Thymus (tissue), 14 donors: ENCODE data around the gene UBQLN1. TPM values are rescaled to one million over a fixed set of nuclear protein-coding genes. Genes with fewer than 3 reads are reported as not detected.
A peak's percentile ranks its signal among the peaks of the same experiment; 100 is the strongest.
"Not testable (repeated sequence)": the region's sequence is repeated elsewhere in the genome, so short reads cannot be mapped to it uniquely, and the experiment has no call there.

ENCODE experiments used
- DNase-seq, 9 donors: peaks; one replicate each; pipeline ENCODE4 v3.0.0-alpha.2; 2013; ENCODE audit warnings: low spot score in 9 of 9, low read depth in 6 of 9, missing footprints in 1 of 9
- H3K27ac ChIP-seq, 2 donors: one replicate each; pipeline ENCODE4 v1.5.1; 2013; ENCODE audit warnings: control low read depth in 1 of 2, low read depth in 1 of 2, low read length in 1 of 2, mild to moderate bottlenecking in 1 of 2, moderate library complexity in 1 of 2
- H3K27me3 ChIP-seq, 2 donors: one replicate each; pipeline ENCODE4 v1.5.1; 2013; ENCODE audit warnings: low read length in 1 of 2; ENCODE audit not compliant: control insufficient read depth in 2 of 2, insufficient read depth in 1 of 2
- H3K36me3 ChIP-seq, 2 donors: one replicate each; pipeline ENCODE4 v1.5.1; 2013; ENCODE audit warnings: low read length in 1 of 2, mild to moderate bottlenecking in 1 of 2, moderate library complexity in 1 of 2; ENCODE audit not compliant: control insufficient read depth in 2 of 2, insufficient read depth in 2 of 2
- H3K4me1 ChIP-seq, 2 donors: one replicate each; pipeline ENCODE4 v1.5.1; 2013; ENCODE audit warnings: low read length in 2 of 2; ENCODE audit not compliant: control insufficient read depth in 2 of 2, insufficient read depth in 2 of 2
- H3K4me3 ChIP-seq, 2 donors: one replicate each; pipeline ENCODE4 v1.5.1; 2013; ENCODE audit warnings: low read length in 2 of 2, control low read depth in 1 of 2, mild to moderate bottlenecking in 1 of 2
- H3K9me3 ChIP-seq, 2 donors: one replicate each; pipeline ENCODE4 v1.5.1; 2013; ENCODE audit warnings: low read length in 1 of 2, mild to moderate bottlenecking in 1 of 2; ENCODE audit not compliant: control insufficient read depth in 2 of 2, insufficient read depth in 1 of 2
- WGBS: extraction: QIAGEN DNeasy Blood & Tissue Kit; methylation state at CpG from one replicate; pipeline ENCODE4 v1.1.7; 2013; 5-methylcytosine and 5-hydroxymethylcytosine counted together
- long read RNA-seq, 10 donors: transcript quantifications; one replicate each; lab custom pipeline, GENCODE V29; 2026
- polyA plus RNA-seq: library from polyadenylated mRNA; stranded (reverse); fragments of 200-250 nt; gene quantifications from one replicate; pipeline ENCODE4 v1.2.3, GENCODE V29; 2013
- total RNA-seq: library from RNA; stranded (reverse); fragments of 120-200 nt; gene quantifications from one replicate; pipeline ENCODE4 v1.2.4, GENCODE V29; 2013
- donor health status: healthy.

Gene UBQLN1
- total RNA-seq (80.6 TPM), polyA plus RNA-seq (52.0 TPM)
- long read RNA-seq, donor 1, full-length matches to known transcripts, result 3 of 3 reads
- long read RNA-seq, donor 1, partial matches to known transcripts, result 0 of 3 reads
- long read RNA-seq, donor 1, other reads (novel, unspliced or antisense), result 0 of 3 reads
- long read RNA-seq, donor 2, result 0 reads
- long read RNA-seq, donor 3, full-length matches to known transcripts, result 23 of 52 reads
- long read RNA-seq, donor 3, partial matches to known transcripts, result 29 of 52 reads
- long read RNA-seq, donor 3, other reads (novel, unspliced or antisense), result 0 of 52 reads
- long read RNA-seq, donor 4, full-length matches to known transcripts, result 20 of 26 reads
- long read RNA-seq, donor 4, partial matches to known transcripts, result 6 of 26 reads
- long read RNA-seq, donor 4, other reads (novel, unspliced or antisense), result 0 of 26 reads
- long read RNA-seq, donor 5, full-length matches to known transcripts, result 38 of 66 reads
- long read RNA-seq, donor 5, partial matches to known transcripts, result 28 of 66 reads
- long read RNA-seq, donor 5, other reads (novel, unspliced or antisense), result 0 of 66 reads
- long read RNA-seq, donor 6, full-length matches to known transcripts, result 35 of 49 reads
- long read RNA-seq, donor 6, partial matches to known transcripts, result 14 of 49 reads
- long read RNA-seq, donor 6, other reads (novel, unspliced or antisense), result 0 of 49 reads
- long read RNA-seq, donor 7, full-length matches to known transcripts, result 31 of 42 reads
- long read RNA-seq, donor 7, partial matches to known transcripts, result 11 of 42 reads
- long read RNA-seq, donor 7, other reads (novel, unspliced or antisense), result 0 of 42 reads
- long read RNA-seq, donor 8, full-length matches to known transcripts, result 6 of 19 reads
- long read RNA-seq, donor 8, partial matches to known transcripts, result 13 of 19 reads
- long read RNA-seq, donor 8, other reads (novel, unspliced or antisense), result 0 of 19 reads
- long read RNA-seq, donor 9, full-length matches to known transcripts, result 24 of 31 reads
- long read RNA-seq, donor 9, partial matches to known transcripts, result 7 of 31 reads
- long read RNA-seq, donor 9, other reads (novel, unspliced or antisense), result 0 of 31 reads
- long read RNA-seq, donor 10, full-length matches to known transcripts, result 10 of 32 reads
- long read RNA-seq, donor 10, partial matches to known transcripts, result 22 of 32 reads
- long read RNA-seq, donor 10, other reads (novel, unspliced or antisense), result 0 of 32 reads

DNA sequence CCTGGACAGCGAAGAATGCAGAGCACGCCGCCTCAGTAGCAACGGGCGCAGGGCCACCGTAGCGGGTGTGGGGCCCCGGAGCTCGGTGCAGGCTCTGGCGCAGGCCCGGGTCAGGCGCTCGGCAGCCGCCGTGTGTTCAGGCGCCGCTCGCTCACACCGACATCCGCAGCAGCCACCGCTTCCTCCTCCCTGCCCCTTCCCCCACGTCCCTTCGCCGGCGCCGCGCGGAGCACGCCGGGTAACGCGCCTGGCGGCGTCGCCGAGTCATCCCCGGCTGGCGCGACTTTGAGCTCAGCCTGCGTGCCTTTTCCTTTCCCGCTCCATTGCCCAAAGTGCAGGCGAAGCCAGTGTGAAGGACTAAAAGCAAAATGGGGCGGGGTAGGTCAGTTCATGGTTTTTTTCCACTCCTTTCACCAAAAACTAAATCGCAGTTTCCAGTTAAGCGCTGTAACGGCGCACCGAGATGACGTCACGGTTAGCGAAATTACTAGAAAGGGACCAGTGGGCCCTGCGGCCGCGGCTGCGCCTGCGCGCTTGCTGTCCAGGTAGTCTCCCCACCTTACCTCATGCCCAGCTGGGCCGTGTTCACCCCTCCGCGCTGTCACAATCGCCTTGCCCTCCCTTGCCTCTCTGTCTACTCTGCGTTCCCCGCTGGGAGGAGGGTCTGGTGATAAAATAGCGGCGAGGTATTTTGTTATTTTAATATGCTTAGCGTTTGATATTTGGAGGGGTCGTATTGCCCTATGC, at the start of gene UBQLN1:
TSS of gene UBQLN1 (minus strand) at position 191 of the 747 bp plus-strand sequence. CDS start 279 bp downstream, outside the sequence.
- H3K27ac ChIP-seq, result peak within 1 kb of the TSS; percentile 99
- peaks cover 4 to 7% of the 10 kb centered on the region in 2 donors for H3K4me1 ChIP-seq
- H3K36me3 ChIP-seq, result no peaks in the 10 kb centered on the region
- no peaks in the 10 kb centered on the region for H3K27me3 ChIP-seq
- DNase-seq, result peak; percentile 87 to 96 (median 89)
- WGBS, result under 1% methylated on average over 67 of the region's 67 CpGs
- no peaks in the 10 kb centered on the region for H3K9me3 ChIP-seq
- H3K4me3 ChIP-seq, result peak within 1 kb of the TSS; percentile 75 to 96

DNA sequence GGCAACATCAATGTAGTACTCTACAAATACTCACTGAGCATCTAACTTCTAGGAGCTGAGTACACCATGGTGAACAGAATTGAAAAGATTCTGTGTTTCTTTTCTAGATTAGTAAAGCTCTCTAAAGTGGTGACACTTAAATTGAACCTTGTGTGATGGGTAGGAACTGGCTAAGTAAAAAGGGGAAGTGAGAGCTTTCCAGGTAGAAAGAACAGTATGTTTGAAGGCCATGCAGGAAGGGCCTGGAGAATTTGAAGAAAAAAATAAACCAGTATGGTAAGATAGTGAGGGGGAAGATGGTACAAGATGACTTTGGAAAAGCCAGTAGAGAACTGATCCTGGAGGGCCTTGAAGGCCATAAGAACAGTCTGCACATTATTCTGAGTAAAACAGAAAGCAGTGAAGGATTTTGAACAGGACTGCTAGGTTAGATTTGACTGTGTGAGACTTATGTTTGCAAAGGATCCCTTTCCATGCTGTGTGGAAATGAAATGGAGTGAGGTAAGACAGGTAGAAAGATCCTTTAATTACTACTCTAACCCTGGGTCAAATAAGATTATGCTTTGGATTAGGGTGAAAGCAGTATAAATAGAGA, 46.7 kb upstream of the UBQLN1 start:
- H3K27ac ChIP-seq, result no peak overlapping the region
- no peaks in the 10 kb centered on the region for H3K4me1 ChIP-seq
- DNase-seq, result no peak
- no peaks in the 10 kb centered on the region for H3K27me3 ChIP-seq
- H3K4me3 ChIP-seq, result no peak overlapping the region
- H3K9me3 ChIP-seq, result no peaks in the 10 kb centered on the region
- peaks cover 4% of the 10 kb centered on the region in 2 donors for H3K36me3 ChIP-seq

DNA sequence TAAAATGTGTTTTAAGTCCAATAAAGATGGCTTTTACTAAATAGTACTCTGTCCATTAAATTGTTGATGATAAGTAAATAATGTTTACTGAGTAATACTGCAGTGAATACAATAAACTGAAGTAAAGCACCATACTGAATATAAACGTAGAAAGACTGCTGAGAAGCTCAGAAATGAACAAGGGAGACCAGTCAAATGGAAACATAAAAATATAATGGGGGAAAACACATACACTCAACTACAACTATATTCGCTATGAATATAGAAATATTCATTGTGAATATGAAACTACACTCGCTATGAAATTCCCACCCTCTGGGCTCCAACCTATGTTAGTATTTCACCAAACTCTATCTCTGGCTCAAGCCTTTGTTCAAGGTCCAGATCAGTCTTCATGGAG, 41.9 kb upstream of the UBQLN1 start:
- no peaks in the 10 kb centered on the region for H3K27me3 ChIP-seq
- no peaks in the 10 kb centered on the region for H3K9me3 ChIP-seq
- peaks cover 4% of the 10 kb centered on the region in 2 donors for H3K36me3 ChIP-seq
- no peak for DNase-seq
- no peak overlapping the region for H3K27ac ChIP-seq
- no peaks in the 10 kb centered on the region for H3K4me1 ChIP-seq
- no peak overlapping the region for H3K4me3 ChIP-seq
- 95% methylated on average over 3 of the region's 3 CpGs for WGBS

DNA sequence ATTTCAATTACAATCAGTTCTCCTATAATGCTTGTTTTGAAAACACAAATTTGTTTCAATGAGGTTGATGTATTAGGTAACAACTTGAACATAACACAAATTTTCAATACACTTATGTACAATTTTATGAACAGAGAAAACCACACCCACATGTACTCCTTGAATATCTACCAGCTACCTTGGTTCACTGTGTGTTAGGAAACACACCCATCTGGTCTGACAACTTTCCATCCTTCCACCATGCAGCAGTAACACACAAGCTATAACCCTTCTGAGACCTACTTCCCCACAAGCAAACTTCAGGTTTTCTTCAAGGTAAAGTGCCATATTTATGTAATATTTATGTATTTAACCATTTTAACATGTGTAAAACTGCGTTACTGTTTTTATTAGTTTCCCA, 36.4 kb upstream of the UBQLN1 start:
- no peak for DNase-seq
- H3K27me3 ChIP-seq, result no peaks in the 10 kb centered on the region
- 99% methylated on average over 1 of the region's 1 CpG for WGBS
- no peaks in the 10 kb centered on the region for H3K4me1 ChIP-seq
- H3K36me3 ChIP-seq, result peaks cover 0 to under 1% of the 10 kb centered on the region in 2 donors
- H3K4me3 ChIP-seq, result no peak overlapping the region
- no peaks in the 10 kb centered on the region for H3K9me3 ChIP-seq
- no peak overlapping the region for H3K27ac ChIP-seq

DNA sequence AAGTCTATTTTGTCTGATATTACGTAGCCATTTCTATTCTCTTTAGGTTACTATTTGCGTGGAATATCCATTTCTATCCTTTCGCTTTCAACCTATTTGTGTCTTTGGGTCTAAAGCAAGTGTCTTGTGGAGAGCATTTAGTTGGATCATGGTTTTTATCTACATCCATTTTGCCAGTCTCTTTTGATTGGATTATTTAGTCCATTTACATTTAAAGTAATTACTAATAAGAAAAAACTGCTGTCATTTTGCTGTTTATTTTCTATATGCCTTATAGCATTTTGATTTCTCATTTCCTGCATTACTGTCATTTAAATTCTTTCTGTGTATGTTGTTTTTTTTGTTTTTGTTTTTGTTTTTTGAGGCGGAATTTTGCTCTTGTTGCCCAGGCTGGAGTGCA, 26.0 kb upstream of the UBQLN1 start:
- no peak overlapping the region for H3K27ac ChIP-seq
- DNase-seq, result no peak
- no peaks in the 10 kb centered on the region for H3K36me3 ChIP-seq
- no peaks in the 10 kb centered on the region for H3K4me1 ChIP-seq
- 97% methylated on average over 4 of the region's 4 CpGs for WGBS
- no peaks in the 10 kb centered on the region for H3K27me3 ChIP-seq
- no peak overlapping the region for H3K4me3 ChIP-seq
- H3K9me3 ChIP-seq, result no peaks in the 10 kb centered on the region

DNA sequence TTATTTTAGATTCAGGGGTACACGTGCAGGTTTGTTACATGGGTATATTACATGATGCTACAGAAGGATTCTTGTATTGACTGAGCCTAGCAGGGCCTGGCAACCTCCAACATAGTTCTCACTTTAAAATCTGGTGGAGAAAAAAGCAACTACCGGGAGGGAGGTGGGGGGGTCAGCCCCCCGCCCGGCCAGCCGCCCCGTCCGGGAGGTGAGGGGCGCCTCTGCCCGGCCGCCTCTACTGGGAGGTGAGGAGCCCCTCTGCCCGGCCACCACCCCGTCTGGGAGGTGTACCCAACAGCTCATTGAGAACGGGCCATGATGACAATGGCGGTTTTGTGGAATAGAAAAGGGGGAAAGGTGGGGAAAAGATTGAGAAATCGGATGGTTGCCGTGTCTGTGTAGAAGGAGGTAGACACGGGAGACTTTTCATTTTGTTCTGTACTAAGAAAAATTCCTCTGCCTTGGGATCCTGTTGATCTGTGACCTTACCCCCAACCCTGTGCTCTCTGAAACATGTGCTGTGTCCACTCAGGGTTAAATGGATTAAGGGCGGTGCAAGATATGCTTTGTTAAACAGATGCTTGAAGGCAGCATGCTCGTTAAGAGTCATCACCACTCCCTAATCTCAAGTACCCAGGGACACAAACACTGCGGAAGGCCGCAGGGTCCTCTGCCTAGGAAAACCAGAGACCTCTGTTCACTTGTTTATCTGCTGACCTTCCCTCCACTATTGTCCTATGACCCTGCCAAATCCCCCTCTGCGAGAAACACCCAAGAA, 21.0 kb upstream of the UBQLN1 start:
- DNase-seq, H3K27ac ChIP-seq, H3K4me3 ChIP-seq, H3K4me1 ChIP-seq, H3K9me3 ChIP-seq, H3K27me3 ChIP-seq, H3K36me3 ChIP-seq: not testable (repeated sequence)
- 96% methylated on average over 17 of the region's 22 CpGs for WGBS

DNA sequence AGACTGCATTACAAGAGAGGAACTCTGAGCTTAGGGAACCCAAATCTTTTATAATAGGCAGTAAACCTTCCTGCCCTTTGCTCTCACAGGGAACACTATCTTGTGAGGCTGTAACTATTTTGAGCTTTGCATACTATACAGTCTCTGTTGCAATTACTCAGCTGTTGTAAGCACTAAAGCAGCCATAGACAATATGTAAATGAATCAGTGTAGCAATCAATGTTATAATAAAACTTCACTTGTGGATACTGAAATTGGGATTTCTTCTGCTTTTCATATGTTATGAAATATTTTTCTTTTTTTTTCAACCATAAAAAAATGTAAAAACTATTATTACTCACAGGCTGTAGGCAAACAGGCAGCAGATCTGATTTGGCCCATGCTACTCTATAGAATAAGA, 16.7 kb upstream of the UBQLN1 start:
- H3K9me3 ChIP-seq, result no peaks in the 10 kb centered on the region
- H3K27me3 ChIP-seq, result no peaks in the 10 kb centered on the region
- H3K4me3 ChIP-seq, result no peak overlapping the region
- H3K4me1 ChIP-seq, result no peaks in the 10 kb centered on the region
- no peak for DNase-seq
- H3K27ac ChIP-seq, result no peak overlapping the region
- H3K36me3 ChIP-seq, result no peaks in the 10 kb centered on the region
